HepG2 (cell line): ENCODE data around the gene RFC2. TPM values are rescaled to one million over a fixed set of nuclear protein-coding genes. Genes with fewer than 3 reads are reported as not detected.
A peak's percentile ranks its signal among the peaks of the same experiment; 100 is the strongest.

Experiments
- CBX2 ChIP-seq, 2 experiments: fragments of 200-600 bp in 1 of 2; sonication (generic); formaldehyde crosslinking in 1 of 2; IDR thresholded peaks; 2 replicates each; pipeline versions ENCODE4 v1.7.0 to v1.8.1; 2018 to 2022; ENCODE audit warnings: low read depth in 2 of 2, low read length in 1 of 2, mild to moderate bottlenecking in 1 of 2, missing genetic modification reagents in 1 of 2
- JUN ChIP-seq: sonication (generic); formaldehyde crosslinking; IDR thresholded peaks from 2 replicates; pipeline ENCODE4 v1.4.0; 2020; ENCODE audit warnings: mild to moderate bottlenecking, missing genetic modification reagents
- JUNB ChIP-seq: sonication (generic); formaldehyde crosslinking; IDR thresholded peaks from 2 replicates; pipeline ENCODE4 v1.8.0; 2022; ENCODE audit warnings: missing genetic modification reagents, mild to moderate bottlenecking, borderline replicate concordance
- KLF13 ChIP-seq: sonication (generic); formaldehyde crosslinking; IDR thresholded peaks from 2 replicates; pipeline ENCODE4 v1.4.0; 2020; ENCODE audit warnings: mild to moderate bottlenecking, missing genetic modification reagents
- PHB2 ChIP-seq: fragments of 450-650 bp; IDR thresholded peaks from 2 replicates; pipeline ENCODE4 v1.6.1; 2018; ENCODE audit not compliant: partially characterized antibody
- SCMH1 ChIP-seq: sonication (generic); formaldehyde crosslinking; IDR thresholded peaks from 2 replicates; pipeline ENCODE4 v1.9.0; 2021; ENCODE audit warnings: missing genetic modification reagents, mild to moderate bottlenecking, borderline replicate concordance
- ZNF3 ChIP-seq: IDR thresholded peaks from 2 replicates; pipeline ENCODE4 v1.7.0; 2017; ENCODE audit warnings: inconsistent platforms
- ZNF33B ChIP-seq: sonication (generic); formaldehyde crosslinking; IDR thresholded peaks from 2 replicates; pipeline ENCODE4 v1.5.1; 2020; ENCODE audit warnings: mild to moderate bottlenecking, missing genetic modification reagents
- ZNF430 ChIP-seq: sonication (generic); formaldehyde crosslinking; IDR thresholded peaks from 2 replicates; pipeline ENCODE4 v1.9.0; 2021; ENCODE audit warnings: mild to moderate bottlenecking, missing genetic modification reagents
- ZNF446 ChIP-seq: sonication (generic); formaldehyde crosslinking; IDR thresholded peaks from 2 replicates; pipeline ENCODE4 v1.5.0; 2020; ENCODE audit warnings: mild to moderate bottlenecking, missing genetic modification reagents
- ZNF558 ChIP-seq: sonication (generic); formaldehyde crosslinking; IDR thresholded peaks from 2 replicates; pipeline ENCODE4 v1.9.0; 2022; ENCODE audit warnings: mild to moderate bottlenecking, missing genetic modification reagents, borderline replicate concordance
- ZNF563 ChIP-seq: sonication (generic); formaldehyde crosslinking; IDR thresholded peaks from 2 replicates; pipeline ENCODE4 v1.8.0; 2022; ENCODE audit warnings: mild to moderate bottlenecking, moderate library complexity, missing genetic modification reagents
- ZNF607 ChIP-seq: sonication (generic); formaldehyde crosslinking; IDR thresholded peaks from 2 replicates; pipeline ENCODE4 v1.5.1; 2020; ENCODE audit warnings: missing genetic modification reagents, mild to moderate bottlenecking, borderline replicate concordance
- ZNF878 ChIP-seq: sonication (generic); formaldehyde crosslinking; IDR thresholded peaks from 2 replicates; pipeline ENCODE4 v1.8.1; 2023; ENCODE audit warnings: mild to moderate bottlenecking, missing genetic modification reagents, moderate library complexity
- polyA plus RNA-seq, 8 experiments: library from polyadenylated mRNA; depleted of rRNA in 3 of 8; stranded (reverse) in 7 of 8; unstranded in 1 of 8; fragments of >200 nt; fragmentation: Illumina TruSeq in 4 of 8; extraction: Trizol in 4 of 8; gene quantifications; 2 replicates each; pipeline versions ENCODE4 v1.2.1 to v1.2.3, GENCODE V29; 2011 to 2016; ENCODE audit warnings: low read depth in 4 of 8, missing spikeins in 1 of 8, mixed read lengths in 1 of 8; ENCODE audit not compliant: insufficient read depth in 1 of 8
- total RNA-seq, 5 experiments: library from RNA; depleted of rRNA; stranded (reverse); fragments of >200 nt; fragmentation: Illumina TruSeq; extraction: Trizol; gene quantifications; 2 replicates each; pipeline ENCODE4 v1.2.3, GENCODE V29; 2016; ENCODE audit warnings: low read depth in 1 of 5
- TF ChIP-seq, protein P1 (sequence below): sonication (generic); formaldehyde crosslinking; IDR thresholded peaks from 2 replicates; pipeline ENCODE4 v1.5.0; 2020; ENCODE audit warnings: mild to moderate bottlenecking, missing genetic modification reagents, borderline replicate concordance
- TF ChIP-seq, protein P2 (sequence below): sonication (generic); formaldehyde crosslinking; IDR thresholded peaks from 2 replicates; pipeline ENCODE4 v1.4.0; 2020; ENCODE audit warnings: mild to moderate bottlenecking, missing genetic modification reagents
- TF ChIP-seq, protein P3 (sequence below): sonication (generic); formaldehyde crosslinking; conservative IDR thresholded peaks from 2 replicates; pipeline ENCODE4 v1.8.0; 2022; ENCODE audit warnings: low read depth, missing genetic modification reagents

RFC2 gene
- total and polyA plus RNA-seq, 2 of the 13 experiments (the other 11 are each of a cell fraction or from before 2014, with no cell fraction given) = 14.6 to 43.5 TPM

DNA sequence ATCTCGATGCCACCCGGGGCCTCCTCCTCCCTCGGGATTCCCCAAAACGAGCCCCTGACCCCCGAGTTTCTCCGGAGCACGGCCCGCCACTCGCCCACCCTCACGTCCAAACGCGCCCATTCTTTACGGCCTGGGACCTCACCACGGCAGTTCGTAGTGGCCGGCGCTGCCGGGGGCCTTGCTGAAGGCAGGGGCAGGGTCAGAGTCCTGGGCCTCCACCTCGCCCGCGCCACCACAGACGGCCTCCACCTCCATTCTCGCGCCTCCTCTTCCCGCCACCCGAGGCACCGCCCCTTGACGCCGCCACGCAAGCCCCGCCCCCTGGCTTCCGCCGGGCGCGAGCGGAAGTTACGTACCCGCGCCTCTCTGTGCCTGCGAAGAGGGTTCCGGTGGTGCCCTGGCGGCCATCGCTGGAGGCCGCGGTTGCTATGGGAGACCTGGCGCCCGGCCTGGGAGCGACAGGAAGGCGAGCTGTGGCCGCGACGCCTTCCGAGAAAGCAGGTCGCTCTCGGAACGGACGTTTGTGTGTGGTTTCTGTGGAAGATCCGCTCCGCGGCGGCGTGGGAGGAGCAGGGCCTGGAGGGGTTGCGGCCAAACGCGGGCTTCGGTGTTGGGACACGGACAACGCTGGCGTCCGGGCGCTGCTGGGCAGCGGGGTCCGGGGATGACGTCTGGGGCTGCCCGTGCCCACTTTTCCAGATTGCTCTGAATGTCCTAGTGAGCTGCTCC, at the start of gene RFC2 (continued):
- TF ChIP-seq, protein P1, sequence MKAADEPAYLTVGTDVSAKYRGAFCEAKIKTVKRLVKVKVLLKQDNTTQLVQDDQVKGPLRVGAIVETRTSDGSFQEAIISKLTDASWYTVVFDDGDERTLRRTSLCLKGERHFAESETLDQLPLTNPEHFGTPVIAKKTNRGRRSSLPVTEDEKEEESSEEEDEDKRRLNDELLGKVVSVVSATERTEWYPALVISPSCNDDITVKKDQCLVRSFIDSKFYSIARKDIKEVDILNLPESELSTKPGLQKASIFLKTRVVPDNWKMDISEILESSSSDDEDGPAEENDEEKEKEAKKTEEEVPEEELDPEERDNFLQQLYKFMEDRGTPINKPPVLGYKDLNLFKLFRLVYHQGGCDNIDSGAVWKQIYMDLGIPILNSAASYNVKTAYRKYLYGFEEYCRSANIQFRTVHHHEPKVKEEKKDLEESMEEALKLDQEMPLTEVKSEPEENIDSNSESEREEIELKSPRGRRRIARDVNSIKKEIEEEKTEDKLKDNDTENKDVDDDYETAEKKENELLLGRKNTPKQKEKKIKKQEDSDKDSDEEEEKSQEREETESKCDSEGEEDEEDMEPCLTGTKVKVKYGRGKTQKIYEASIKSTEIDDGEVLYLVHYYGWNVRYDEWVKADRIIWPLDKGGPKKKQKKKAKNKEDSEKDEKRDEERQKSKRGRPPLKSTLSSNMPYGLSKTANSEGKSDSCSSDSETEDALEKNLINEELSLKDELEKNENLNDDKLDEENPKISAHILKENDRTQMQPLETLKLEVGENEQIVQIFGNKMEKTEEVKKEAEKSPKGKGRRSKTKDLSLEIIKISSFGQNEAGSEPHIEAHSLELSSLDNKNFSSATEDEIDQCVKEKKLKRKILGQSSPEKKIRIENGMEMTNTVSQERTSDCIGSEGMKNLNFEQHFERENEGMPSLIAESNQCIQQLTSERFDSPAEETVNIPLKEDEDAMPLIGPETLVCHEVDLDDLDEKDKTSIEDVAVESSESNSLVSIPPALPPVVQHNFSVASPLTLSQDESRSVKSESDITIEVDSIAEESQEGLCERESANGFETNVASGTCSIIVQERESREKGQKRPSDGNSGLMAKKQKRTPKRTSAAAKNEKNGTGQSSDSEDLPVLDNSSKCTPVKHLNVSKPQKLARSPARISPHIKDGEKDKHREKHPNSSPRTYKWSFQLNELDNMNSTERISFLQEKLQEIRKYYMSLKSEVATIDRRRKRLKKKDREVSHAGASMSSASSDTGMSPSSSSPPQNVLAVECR (CRISPR knock-in tag) = peak; percentile 95
- TF ChIP-seq CBX2 (IDR thresholded peaks at IDR 0.05; ENCODE audit: low read depth, low read length) = no peak
- TF ChIP-seq CBX2 (CRISPR knock-in tag; IDR thresholded peaks at IDR 0.05; ENCODE audit: low read depth) = no peak
- TF ChIP-seq, protein P2, sequence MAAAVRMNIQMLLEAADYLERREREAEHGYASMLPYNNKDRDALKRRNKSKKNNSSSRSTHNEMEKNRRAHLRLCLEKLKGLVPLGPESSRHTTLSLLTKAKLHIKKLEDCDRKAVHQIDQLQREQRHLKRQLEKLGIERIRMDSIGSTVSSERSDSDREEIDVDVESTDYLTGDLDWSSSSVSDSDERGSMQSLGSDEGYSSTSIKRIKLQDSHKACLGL (CRISPR knock-in tag) = peak; percentile 69; the same call in 1 of the 2 replicates
- no peak for TF ChIP-seq PHB2
- TF ChIP-seq ZNF446 (CRISPR knock-in tag) = 0 out of 2 replicates have a peak, but pooled peaks have one; percentile 69
- peak; percentile 23; the same call in 1 of the 2 replicates for TF ChIP-seq JUN
- TF ChIP-seq SCMH1 (CRISPR knock-in tag) = no peak
- 0 out of 2 replicates have a peak, but pooled peaks have one; percentile 36 for TF ChIP-seq JUNB
- TF ChIP-seq KLF13 = no peak
- peak; percentile 55; the same call in 1 of the 2 replicates for TF ChIP-seq ZNF607 (CRISPR knock-in tag)
- TF ChIP-seq ZNF33B (CRISPR knock-in tag) = peak; percentile 43; the same call in 1 of the 2 replicates
- no peak; the same call in 1 of the 2 replicates for TF ChIP-seq ZNF878 (CRISPR knock-in tag)
- no peak for TF ChIP-seq ZNF3 (CRISPR knock-in tag)
- TF ChIP-seq, protein P3, sequence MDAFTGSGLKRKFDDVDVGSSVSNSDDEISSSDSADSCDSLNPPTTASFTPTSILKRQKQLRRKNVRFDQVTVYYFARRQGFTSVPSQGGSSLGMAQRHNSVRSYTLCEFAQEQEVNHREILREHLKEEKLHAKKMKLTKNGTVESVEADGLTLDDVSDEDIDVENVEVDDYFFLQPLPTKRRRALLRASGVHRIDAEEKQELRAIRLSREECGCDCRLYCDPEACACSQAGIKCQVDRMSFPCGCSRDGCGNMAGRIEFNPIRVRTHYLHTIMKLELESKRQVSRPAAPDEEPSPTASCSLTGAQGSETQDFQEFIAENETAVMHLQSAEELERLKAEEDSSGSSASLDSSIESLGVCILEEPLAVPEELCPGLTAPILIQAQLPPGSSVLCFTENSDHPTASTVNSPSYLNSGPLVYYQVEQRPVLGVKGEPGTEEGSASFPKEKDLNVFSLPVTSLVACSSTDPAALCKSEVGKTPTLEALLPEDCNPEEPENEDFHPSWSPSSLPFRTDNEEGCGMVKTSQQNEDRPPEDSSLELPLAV (CRISPR knock-in tag) = no peak
- peak; percentile 63 for TF ChIP-seq ZNF563 (CRISPR knock-in tag)
- TF ChIP-seq ZNF430 (CRISPR knock-in tag) = 0 out of 2 replicates have a peak, but pooled peaks have one; percentile 79
- peak; percentile 92 for TF ChIP-seq ZNF558 (CRISPR knock-in tag)
